Dendritic cell treated with granulocyte-macrophage colony-stimulating factor and Interleukin-4, amounts not matched to agents 40 ng/mL and 50 ng/mL, for 4 days (primary cell): ENCODE data around the gene ANKRD36C.
"Not testable (repeated sequence)": the region's sequence is repeated elsewhere in the genome, so short reads cannot be mapped to it uniquely, and the experiment has no call there.

Experiments
- H3K27ac Mint-ChIP-seq: one replicate; pipeline ENCODE4 v1.8.0; 2022; ENCODE audit warnings: mild to moderate bottlenecking, mixed read lengths
- H3K27me3 Mint-ChIP-seq: one replicate; pipeline ENCODE4 v1.8.0; 2022; ENCODE audit warnings: mild to moderate bottlenecking, mixed read lengths
- H3K36me3 Mint-ChIP-seq: one replicate; pipeline ENCODE4 v1.8.0; 2022; ENCODE audit warnings: low read depth, mixed read lengths
- H3K4me1 Mint-ChIP-seq: one replicate; pipeline ENCODE4 v1.8.0; 2022; ENCODE audit warnings: low read depth, mixed read lengths
- H3K4me3 Mint-ChIP-seq: one replicate; pipeline ENCODE4 v1.8.0; 2022; ENCODE audit warnings: mild to moderate bottlenecking, moderate library complexity, mixed read lengths
- H3K9me3 Mint-ChIP-seq: one replicate; pipeline ENCODE4 v1.8.0; 2022; ENCODE audit warnings: mixed read lengths
- intact Hi-C: fragments of 100-400 bp; cut with micrococcal nuclease; formaldehyde crosslinking; loops from one replicate; pipeline ENCODE4 v1.15.0; 2022

ANKRD36C gene

DNA sequence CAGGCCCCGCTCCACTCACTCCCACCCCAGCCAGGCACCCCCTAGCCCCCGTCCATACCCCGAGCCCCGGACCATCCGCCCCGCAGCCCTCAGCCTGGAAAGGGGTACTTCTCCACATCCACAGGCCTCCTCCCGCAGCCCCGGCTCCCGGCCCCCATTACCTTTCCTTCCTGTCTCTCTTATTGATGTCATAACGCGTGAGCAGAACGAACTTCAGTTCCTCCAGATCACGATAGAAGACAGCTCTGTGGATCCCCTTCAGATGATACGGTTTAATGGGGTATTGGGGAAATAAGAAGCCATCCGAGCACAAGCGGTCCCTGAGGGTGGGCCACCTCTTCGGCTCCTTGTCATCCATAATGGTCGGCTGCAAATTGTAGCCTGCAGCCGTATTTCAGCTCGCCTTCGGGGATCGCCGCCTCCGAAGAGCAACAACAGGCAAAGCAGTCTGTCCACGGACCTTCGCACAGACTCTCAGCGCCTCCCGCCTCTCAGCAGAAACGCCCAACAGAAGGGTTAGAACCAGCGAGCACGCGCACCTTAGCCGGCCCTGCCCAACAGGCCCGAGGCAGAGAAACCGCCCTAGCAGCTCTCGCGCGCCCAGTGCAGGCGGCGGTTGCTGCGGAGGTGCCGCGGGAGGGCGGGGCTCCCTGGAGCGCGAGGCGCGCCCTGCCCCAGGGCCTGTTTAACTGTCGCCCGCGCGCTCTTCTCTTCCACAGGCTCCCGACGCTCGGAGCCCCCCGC is at the start of gene ANKRD36C:
TSS of gene ANKRD36C (minus strand) at position 474 of the 744 bp plus-strand sequence. CDS start at position 358, 116 bp downstream.
- Mint-ChIP-seq H3K27ac (peak within 1 kb of the TSS; percentile 92), H3K27me3 (peaks cover 20% of the 10 kb centered on the region), H3K36me3 (peaks cover 11% of the 10 kb centered on the region), H3K4me3 (peak within 1 kb of the TSS; percentile 91)
- H3K4me1 Mint-ChIP-seq, intact Hi-C loops, H3K9me3 Mint-ChIP-seq: not testable (repeated sequence)

DNA sequence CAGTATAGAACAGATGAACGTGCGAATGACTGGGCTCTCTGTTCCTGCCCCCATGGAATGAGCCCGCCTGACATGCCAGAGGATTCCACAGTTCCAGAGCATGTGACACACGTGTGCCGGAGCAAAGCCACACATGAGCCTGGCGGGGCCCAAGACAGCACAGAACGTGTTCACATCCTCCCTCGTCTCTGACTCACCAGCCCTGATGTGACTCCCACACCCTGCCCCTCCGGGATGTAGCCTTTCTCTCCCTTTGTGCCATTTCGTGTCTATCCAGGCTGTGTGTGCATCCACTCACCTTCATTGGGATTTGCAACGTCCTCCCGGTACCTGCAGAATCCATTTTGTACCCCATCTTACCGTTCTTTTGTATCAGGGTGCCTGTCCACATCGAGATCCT is 43.9 kb upstream of the ANKRD36C start:
- intact Hi-C loops, H3K9me3 Mint-ChIP-seq, H3K27ac Mint-ChIP-seq, H3K4me3 Mint-ChIP-seq, H3K4me1 Mint-ChIP-seq, H3K36me3 Mint-ChIP-seq, H3K27me3 Mint-ChIP-seq: not testable (repeated sequence)

DNA sequence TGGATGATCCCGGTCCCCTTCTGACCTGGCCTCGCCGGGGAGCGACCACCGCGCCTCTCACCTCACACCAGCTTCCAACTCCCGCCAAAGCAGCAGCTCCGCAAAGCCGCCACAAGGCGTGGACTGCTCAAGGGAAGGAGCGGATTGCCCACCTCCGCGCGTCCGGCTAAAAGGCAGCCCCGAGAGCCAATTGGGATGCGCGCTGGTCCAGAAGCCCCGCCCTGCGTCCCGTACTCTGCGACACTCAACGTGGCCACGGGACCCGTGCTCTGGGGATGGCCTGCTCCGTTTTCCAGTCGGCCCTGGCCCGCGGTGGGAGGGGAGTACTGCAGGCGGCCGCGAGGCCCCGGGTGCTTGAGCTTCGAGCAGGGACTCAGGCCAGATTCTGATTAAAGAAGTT is 43.2 kb upstream of the ANKRD36C start, which contains the start of gene GPAT2:
TSS of gene GPAT2 (minus strand) at position 125 of the 400 bp plus-strand sequence. CDS start 2,557 bp downstream, outside the sequence.
- intact Hi-C loops, H3K4me1 Mint-ChIP-seq, H3K36me3 Mint-ChIP-seq, H3K27ac Mint-ChIP-seq, H3K9me3 Mint-ChIP-seq, H3K27me3 Mint-ChIP-seq, H3K4me3 Mint-ChIP-seq: not testable (repeated sequence)

DNA sequence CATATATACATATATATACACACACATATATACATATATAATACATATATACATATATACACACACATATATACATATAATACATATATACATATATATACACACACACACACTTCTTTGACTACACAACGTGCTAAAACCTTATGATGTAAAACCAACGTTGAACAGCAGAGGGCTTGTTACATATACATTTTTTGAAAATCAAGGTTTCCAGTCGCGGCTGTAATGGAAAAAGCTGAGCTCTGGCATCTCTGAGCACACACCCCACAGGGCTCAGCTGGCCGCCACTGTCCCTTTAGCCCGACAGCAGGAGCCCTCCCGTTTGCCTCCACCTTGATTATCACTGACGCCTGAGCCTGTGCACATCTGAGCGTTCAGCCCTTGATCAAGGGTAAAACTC is 42.4 kb upstream of the ANKRD36C start:
- H3K4me3 Mint-ChIP-seq, H3K36me3 Mint-ChIP-seq, H3K4me1 Mint-ChIP-seq, H3K27me3 Mint-ChIP-seq, H3K9me3 Mint-ChIP-seq, H3K27ac Mint-ChIP-seq, intact Hi-C loops: not testable (repeated sequence)

DNA sequence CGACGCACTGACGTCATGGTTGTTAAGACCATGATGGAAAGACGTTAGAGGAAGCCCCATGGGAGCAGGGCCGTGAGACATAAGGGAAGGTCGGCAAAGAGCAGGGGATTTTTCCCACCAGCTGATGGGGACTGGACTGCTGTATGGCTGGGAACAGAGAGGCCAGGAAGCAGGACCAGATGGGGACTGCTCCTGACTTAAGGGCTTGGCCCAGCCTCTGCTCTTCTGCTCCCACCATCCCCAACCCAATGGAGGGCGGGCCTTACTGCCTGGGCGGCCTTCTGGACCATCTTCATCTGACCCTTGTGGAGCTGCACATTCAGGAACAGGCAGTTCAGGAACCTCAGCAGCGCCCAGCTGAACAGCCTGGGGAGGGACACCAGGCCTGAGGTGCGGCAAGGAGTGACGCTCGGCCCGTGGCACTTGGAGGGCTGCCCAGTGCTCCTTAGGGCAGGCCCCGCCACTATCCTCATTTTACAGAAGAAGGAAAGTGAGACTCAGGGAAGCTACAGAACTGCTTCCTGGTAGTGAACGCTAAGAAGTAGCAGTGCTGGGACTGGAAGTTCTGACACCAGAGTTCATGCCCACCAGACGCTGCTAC is 36.2 kb upstream of the ANKRD36C start:
- H3K36me3 Mint-ChIP-seq, H3K4me1 Mint-ChIP-seq, H3K27ac Mint-ChIP-seq, H3K9me3 Mint-ChIP-seq, H3K4me3 Mint-ChIP-seq, intact Hi-C loops, H3K27me3 Mint-ChIP-seq: not testable (repeated sequence)

DNA sequence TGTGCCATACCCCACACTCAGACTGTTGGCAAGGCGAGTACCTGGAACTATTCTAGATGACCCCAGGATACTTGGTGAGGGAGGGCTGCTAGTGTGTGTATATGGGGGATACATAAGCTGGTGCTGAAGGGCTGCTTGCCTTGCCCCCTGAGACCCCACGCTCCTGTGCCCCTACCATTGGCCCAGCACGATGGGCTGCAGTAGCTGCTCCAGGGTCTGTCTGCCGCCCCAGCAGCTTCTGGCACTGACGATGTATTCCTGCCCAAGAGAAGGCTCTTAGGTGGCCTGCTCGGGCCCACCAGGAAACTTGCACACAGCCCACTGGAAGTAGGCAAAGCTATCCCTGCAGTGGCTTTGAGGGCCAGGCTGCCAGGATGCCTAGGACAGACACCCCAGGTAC is 34.1 kb upstream of the ANKRD36C start:
- peaks cover 10% of the 10 kb centered on the region for H3K4me1 Mint-ChIP-seq
- intact Hi-C loops, H3K4me3 Mint-ChIP-seq, H3K36me3 Mint-ChIP-seq, H3K27ac Mint-ChIP-seq, H3K27me3 Mint-ChIP-seq, H3K9me3 Mint-ChIP-seq: not testable (repeated sequence)

DNA sequence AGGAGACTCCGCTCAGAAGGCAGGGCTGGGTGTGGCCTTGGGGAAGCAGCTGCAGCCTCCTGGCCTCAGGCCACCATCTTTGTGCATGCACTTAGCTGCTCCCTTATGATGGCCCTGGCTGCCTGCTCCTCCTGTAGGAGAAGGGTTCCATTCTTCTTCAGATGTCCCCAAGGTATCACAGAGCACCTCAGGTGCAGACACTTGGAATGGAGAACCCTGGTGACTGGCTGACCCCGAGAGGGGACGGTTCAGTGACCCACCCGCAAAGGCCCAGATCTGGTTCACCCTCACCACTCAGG is 33.5 kb upstream of the ANKRD36C start:
- no peaks in the 10 kb centered on the region for H3K36me3 Mint-ChIP-seq

DNA sequence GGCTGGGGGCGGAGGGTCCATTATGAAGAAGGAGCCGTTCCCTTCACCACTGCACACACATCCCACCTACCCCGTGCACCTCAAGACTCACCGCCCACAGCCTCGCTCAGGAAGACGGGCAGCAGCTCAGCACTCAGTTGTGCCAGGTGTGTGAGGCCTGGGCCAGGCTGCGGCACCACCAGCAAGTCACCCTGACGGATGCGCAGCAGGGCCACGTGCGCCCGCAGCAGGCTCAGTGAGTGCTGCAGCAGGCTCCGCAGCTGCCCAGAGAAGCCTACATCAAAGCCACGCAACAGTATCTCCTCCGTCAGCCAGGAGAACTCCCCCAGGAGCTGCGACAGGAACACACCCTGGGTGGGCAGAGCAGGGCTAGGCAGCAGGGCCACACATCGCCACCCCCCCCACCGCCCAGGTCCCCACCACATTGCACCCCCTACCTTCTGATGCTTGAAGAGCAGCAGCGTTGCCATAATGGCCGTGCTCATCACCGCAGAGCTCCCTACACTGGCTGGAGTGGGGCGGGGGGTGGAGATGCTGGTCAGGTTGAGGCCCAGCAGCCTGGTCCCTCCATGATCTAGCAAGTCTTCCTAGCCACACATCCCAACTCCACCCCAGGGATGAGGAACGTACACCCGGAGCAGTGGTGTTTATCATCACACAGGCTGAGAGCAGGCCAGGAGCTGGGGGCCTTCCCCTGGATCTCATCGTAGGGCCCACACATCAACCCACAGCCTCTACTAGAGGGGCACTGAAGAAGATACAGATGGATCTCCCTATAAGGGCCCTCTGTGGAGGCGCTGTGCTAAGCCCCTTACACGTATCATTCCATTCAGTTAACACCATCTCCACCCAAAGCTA is 32.9 kb upstream of the ANKRD36C start:
- Mint-ChIP-seq H3K4me3 (no peak overlapping the region), H3K27me3 (no peaks in the 10 kb centered on the region), H3K9me3 (no peaks in the 10 kb centered on the region), H3K27ac (no peak overlapping the region), H3K4me1 (peaks cover 10% of the 10 kb centered on the region), H3K36me3 (no peaks in the 10 kb centered on the region)
- intact Hi-C loops, result no loop called here

More for the DNA sequence above, 33.5 kb upstream of the ANKRD36C start:
- Mint-ChIP-seq H3K4me1 (peaks cover 10% of the 10 kb centered on the region), H3K4me3 (no peak overlapping the region), H3K27ac (no peak overlapping the region), H3K27me3 (no peaks in the 10 kb centered on the region), H3K9me3 (no peaks in the 10 kb centered on the region)
- intact Hi-C loops, result no loop called here

DNA sequence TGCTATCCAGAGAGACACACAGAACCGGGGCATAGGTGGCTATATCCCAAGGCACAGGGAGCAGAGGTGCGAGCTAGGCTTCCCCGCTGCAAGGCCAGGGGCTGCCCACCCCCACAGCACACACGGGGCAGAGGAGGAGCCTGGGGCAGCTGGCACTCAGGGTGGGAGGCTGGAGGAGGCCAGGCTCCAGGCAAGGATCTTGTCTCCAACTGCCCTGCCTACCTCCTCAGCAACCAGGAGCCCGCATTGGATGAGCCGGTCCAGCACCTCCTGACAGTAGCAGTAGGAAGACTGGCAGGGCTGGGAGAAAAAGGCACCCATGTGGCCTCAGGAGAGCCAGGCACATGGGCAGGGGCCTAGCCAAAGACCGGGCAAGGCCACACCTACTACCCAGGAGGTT is 32.1 kb upstream of the ANKRD36C start:
- H3K4me3 Mint-ChIP-seq, H3K27me3 Mint-ChIP-seq, H3K9me3 Mint-ChIP-seq, H3K36me3 Mint-ChIP-seq, intact Hi-C loops, H3K27ac Mint-ChIP-seq: not testable (repeated sequence)
- peaks cover 10% of the 10 kb centered on the region for H3K4me1 Mint-ChIP-seq

DNA sequence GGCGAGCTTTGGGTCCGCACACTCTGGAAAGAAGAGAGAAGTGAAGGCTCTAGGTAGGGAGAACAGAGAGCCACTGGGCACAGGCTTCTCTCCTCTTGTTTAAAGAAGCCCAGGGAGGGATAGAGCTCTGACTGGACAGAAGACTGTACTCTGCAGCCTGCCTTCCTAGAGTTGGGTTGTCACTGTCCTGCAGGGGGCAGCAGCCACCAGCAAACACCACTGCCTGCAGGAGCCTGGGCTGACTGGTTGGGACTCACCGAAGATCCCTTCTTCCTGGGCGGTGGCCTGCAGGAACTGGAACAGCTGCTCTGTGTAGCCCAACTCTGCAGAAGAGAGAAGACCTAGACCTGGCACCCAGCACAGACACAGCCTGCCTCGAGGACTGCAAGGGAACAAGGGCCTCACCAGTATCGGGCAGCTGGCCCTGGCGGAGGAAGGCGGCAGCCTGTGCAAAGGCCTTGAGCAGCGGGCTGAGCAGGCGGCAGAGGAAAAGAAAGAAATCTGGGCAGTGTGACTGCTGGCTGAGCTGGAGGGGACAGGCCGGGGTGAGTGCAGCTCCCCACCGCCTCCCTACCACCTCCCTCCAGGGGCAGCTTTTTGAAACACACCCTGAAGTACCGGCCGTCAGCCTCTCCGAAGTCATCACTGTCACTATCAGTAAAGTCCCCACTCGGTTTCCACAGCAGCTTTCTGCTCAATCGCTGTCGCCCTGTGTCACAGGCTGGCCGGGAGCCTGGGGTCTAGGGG is 31.2 kb upstream of the ANKRD36C start:
- H3K27me3 Mint-ChIP-seq, H3K4me3 Mint-ChIP-seq, intact Hi-C loops, H3K9me3 Mint-ChIP-seq, H3K36me3 Mint-ChIP-seq: not testable (repeated sequence)
- H3K27ac Mint-ChIP-seq, result peak overlapping the region; percentile 45
- peaks cover 10% of the 10 kb centered on the region for H3K4me1 Mint-ChIP-seq

DNA sequence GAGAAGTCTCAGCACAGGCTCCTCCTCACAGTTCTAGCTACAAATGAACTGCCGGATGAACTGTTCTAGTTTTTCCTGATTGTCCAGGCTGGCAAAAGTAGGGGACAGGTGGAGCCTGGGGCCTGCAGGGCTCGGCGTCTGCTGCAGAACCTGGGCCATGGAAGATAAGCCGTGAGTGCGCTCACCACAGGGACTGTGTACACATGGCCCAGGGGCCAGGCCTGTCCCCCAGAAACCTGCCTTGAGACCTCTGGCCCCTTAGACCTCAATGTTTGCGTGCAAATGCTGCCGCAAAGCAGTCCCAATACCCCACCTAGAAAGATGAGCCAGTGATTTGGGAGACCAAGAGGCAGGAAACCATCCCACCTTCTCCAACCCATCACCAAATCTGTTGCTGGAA is 30.5 kb upstream of the ANKRD36C start:
- H3K9me3 Mint-ChIP-seq, H3K27me3 Mint-ChIP-seq, H3K4me3 Mint-ChIP-seq, H3K27ac Mint-ChIP-seq, H3K36me3 Mint-ChIP-seq, intact Hi-C loops: not testable (repeated sequence)
- peaks cover 10% of the 10 kb centered on the region for H3K4me1 Mint-ChIP-seq

DNA sequence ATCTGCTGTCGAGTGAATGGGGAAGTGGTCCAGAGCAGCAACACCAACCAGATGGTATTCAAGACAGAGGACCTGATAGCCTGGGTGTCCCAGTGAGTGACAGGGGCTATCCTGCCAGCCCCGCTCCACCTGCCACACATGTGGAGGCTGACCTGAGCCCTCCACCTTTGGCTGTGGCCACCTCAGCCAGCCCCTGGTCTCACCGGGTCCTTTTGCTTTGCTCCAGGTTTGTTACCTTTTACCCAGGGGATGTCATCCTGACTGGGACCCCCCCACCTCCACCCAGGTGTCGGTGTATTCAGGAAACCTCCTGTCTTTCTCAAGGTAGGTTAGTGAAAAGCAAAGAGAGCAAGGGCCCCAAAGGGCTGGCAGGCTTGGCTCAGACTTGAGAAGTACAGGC is 29.5 kb upstream of the ANKRD36C start:
- H3K4me3 Mint-ChIP-seq, H3K9me3 Mint-ChIP-seq, H3K27me3 Mint-ChIP-seq, H3K36me3 Mint-ChIP-seq, H3K27ac Mint-ChIP-seq, intact Hi-C loops: not testable (repeated sequence)
- H3K4me1 Mint-ChIP-seq, result peaks cover 10% of the 10 kb centered on the region

DNA sequence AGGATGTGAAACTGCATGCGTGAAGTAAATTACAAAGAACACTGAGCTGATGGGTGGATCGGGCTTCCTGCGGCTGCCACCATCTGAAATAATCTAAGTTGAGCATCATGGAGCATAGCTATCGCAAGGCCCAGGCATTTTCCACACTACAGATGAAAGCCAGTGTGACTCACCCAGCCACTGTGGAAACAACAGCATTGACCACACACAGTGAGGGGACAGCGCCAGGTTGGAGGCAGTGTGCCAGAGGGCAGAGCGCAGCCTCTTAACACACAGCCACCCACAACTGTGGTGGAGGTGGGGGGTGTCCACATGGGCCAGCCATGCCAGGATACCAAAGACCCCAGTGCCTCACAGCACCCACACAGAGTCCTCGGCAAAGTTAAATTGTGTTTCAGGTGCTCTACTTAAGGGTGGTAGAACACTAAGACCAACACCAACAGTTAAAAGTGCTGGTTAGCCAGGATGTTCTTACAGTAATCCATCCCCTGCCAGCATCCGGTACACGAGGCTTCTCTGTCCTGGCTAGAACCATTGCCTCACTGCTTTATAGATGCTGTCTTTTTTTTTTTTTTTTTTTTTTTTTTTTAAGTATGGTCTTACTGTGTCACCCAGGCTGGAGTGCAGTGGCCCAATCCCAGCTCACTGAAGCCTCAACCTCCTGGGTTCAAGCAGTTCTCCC is 28.4 kb upstream of the ANKRD36C start:
- H3K27me3 Mint-ChIP-seq, H3K27ac Mint-ChIP-seq: not testable (repeated sequence)

More for the DNA sequence above, 28.4 kb upstream of the ANKRD36C start:
- H3K9me3 Mint-ChIP-seq, H3K36me3 Mint-ChIP-seq, H3K4me1 Mint-ChIP-seq, intact Hi-C loops, H3K4me3 Mint-ChIP-seq: not testable (repeated sequence)
